HUES6 (cell line): ENCODE measurements around the gene SLC38A9.
"Not testable (repeated sequence)": the region's sequence is repeated elsewhere in the genome, so short reads cannot be mapped to it uniquely, and the experiment has no call there.

Experiments
- H3K27ac ChIP-seq: 2 replicates; pipeline ENCODE4 v1.7.0; 2013; ENCODE audit warnings: low read depth, mild to moderate bottlenecking, low read length, inconsistent platforms
- H3K27me3 ChIP-seq: 2 replicates; pipeline ENCODE4 v1.6.1; 2013; ENCODE audit warnings: low read length; ENCODE audit not compliant: control insufficient read depth, insufficient read depth
- H3K36me3 ChIP-seq: 2 replicates; pipeline ENCODE4 v1.6.1; 2013; ENCODE audit warnings: low read length; ENCODE audit not compliant: control insufficient read depth, insufficient read depth
- H3K4me1 ChIP-seq: 2 replicates; pipeline ENCODE4 v1.6.1; 2013; ENCODE audit warnings: low read length; ENCODE audit not compliant: control insufficient read depth, insufficient read depth
- H3K4me3 ChIP-seq: 2 replicates; pipeline ENCODE4 v1.5.1; 2013; ENCODE audit warnings: low read depth, low read length
- H3K9ac ChIP-seq: one replicate; pipeline ENCODE4 v1.6.1; 2013; ENCODE audit warnings: mild to moderate bottlenecking, low read length
- H3K9me3 ChIP-seq: 2 replicates; pipeline ENCODE4 v1.6.1; 2013; ENCODE audit warnings: low read depth, low read length; ENCODE audit not compliant: control insufficient read depth, insufficient read depth

Gene SLC38A9

GRCh38 chr5:55618318-55618717 is 93.8 kb downstream of the SLC38A9 start:
- Histone ChIP-seq H3K9ac (no peak overlapping the region), H3K27ac (no peak overlapping the region), H3K36me3 (no peaks in the 10 kb centered on the region), H3K27me3 (no peaks in the 10 kb centered on the region), H3K4me3 (no peak overlapping the region), H3K4me1 (0 out of 2 replicates have a peak, but pooled peaks cover 5% of the 10 kb centered on the region), H3K9me3 (peaks cover 8% of the 10 kb centered on the region)

GRCh38 chr5:55613112-55613868 is 98.8 kb downstream of the SLC38A9 start:
- Histone ChIP-seq H3K4me1 (0 out of 2 replicates have a peak, but pooled peaks cover 5% of the 10 kb centered on the region), H3K9me3 (peaks cover 18% of the 10 kb centered on the region)

GRCh38 chr5:55610542-55610941 is 101.6 kb downstream of the SLC38A9 start:
- 0 out of 2 replicates have a peak, but pooled peaks cover 2% of the 10 kb centered on the region for H3K4me1 ChIP-seq

More at GRCh38 chr5:55613112-55613868, 98.8 kb downstream of the SLC38A9 start:
- Histone ChIP-seq H3K36me3 (no peaks in the 10 kb centered on the region), H3K4me3 (no peak overlapping the region), H3K27me3 (no peaks in the 10 kb centered on the region), H3K27ac (no peak overlapping the region), H3K9ac (no peak overlapping the region)

GRCh38 chr5:55609413-55609812 is 102.7 kb downstream of the SLC38A9 start:
- peaks cover 18% of the 10 kb centered on the region for H3K9me3 ChIP-seq
- H3K36me3 ChIP-seq = no peaks in the 10 kb centered on the region
- H3K4me3 ChIP-seq = no peak overlapping the region
- H3K4me1 ChIP-seq = peaks cover 4% of the 10 kb centered on the region
- H3K9ac ChIP-seq = no peak overlapping the region
- H3K27me3 ChIP-seq = no peaks in the 10 kb centered on the region
- H3K27ac ChIP-seq = no peak overlapping the region

More at GRCh38 chr5:55610542-55610941, 101.6 kb downstream of the SLC38A9 start:
- H3K27me3 ChIP-seq = no peaks in the 10 kb centered on the region
- no peak overlapping the region for H3K27ac ChIP-seq
- H3K36me3 ChIP-seq = no peaks in the 10 kb centered on the region
- H3K4me3 ChIP-seq = no peak overlapping the region
- peaks cover 18% of the 10 kb centered on the region for H3K9me3 ChIP-seq
- H3K9ac ChIP-seq = no peak overlapping the region

- peaks cover 15% of the 10 kb centered on the region for H3K9me3 ChIP-seq
- H3K4me1 ChIP-seq = peaks cover 11% of the 10 kb centered on the region
- no peak overlapping the region for H3K9ac ChIP-seq
- no peak overlapping the region for H3K4me3 ChIP-seq
- no peaks in the 10 kb centered on the region for H3K27me3 ChIP-seq
- no peak overlapping the region for H3K27ac ChIP-seq
- H3K36me3 ChIP-seq = no peaks in the 10 kb centered on the region
Observed at GRCh38 chr5:55608595-55609349, 103.4 kb downstream of the SLC38A9 start.

GRCh38 chr5:55607309-55607708 is 104.8 kb downstream of the SLC38A9 start:
- H3K4me3 ChIP-seq, H3K27ac ChIP-seq, H3K9ac ChIP-seq, H3K36me3 ChIP-seq, H3K9me3 ChIP-seq, H3K27me3 ChIP-seq: not testable (repeated sequence)
- H3K4me1 ChIP-seq = peaks cover 25% of the 10 kb centered on the region

- Histone ChIP-seq H3K9me3 (no peaks in the 10 kb centered on the region), H3K4me1 (peaks cover 41% of the 10 kb centered on the region), H3K27me3 (no peaks in the 10 kb centered on the region), H3K27ac (no peak overlapping the region), H3K9ac (no peak overlapping the region), H3K4me3 (no peak overlapping the region), H3K36me3 (no peaks in the 10 kb centered on the region)
Observed at GRCh38 chr5:55604611-55605067, 107.5 kb downstream of the SLC38A9 start.

GRCh38 chr5:55603922-55604321 is 108.2 kb downstream of the SLC38A9 start:
- Histone ChIP-seq H3K9me3 (no peaks in the 10 kb centered on the region), H3K9ac (no peak overlapping the region), H3K27me3 (no peaks in the 10 kb centered on the region), H3K27ac (no peak overlapping the region), H3K4me1 (peaks cover 41% of the 10 kb centered on the region), H3K36me3 (no peaks in the 10 kb centered on the region), H3K4me3 (no peak overlapping the region)

GRCh38 chr5:55601628-55602027 is 110.5 kb downstream of the SLC38A9 start:
- Histone ChIP-seq H3K27ac (no peak overlapping the region), H3K4me3 (no peak overlapping the region), H3K4me1 (peaks cover 46% of the 10 kb centered on the region)

GRCh38 chr5:55601204-55601618 is 110.9 kb downstream of the SLC38A9 start:
- no peaks in the 10 kb centered on the region for H3K9me3 ChIP-seq
- H3K9ac ChIP-seq = no peak overlapping the region
- H3K4me3 ChIP-seq = no peak overlapping the region
- H3K4me1 ChIP-seq = peaks cover 46% of the 10 kb centered on the region
- no peaks in the 10 kb centered on the region for H3K27me3 ChIP-seq
- no peak overlapping the region for H3K27ac ChIP-seq
- H3K36me3 ChIP-seq = no peaks in the 10 kb centered on the region

More at GRCh38 chr5:55601628-55602027, 110.5 kb downstream of the SLC38A9 start:
- no peaks in the 10 kb centered on the region for H3K36me3 ChIP-seq
- H3K27me3 ChIP-seq = no peaks in the 10 kb centered on the region
- H3K9ac ChIP-seq = no peak overlapping the region
- H3K9me3 ChIP-seq = no peaks in the 10 kb centered on the region
